H1 (cell line): ENCODE data around the gene FAM168B. TPM values are rescaled to one million over a fixed set of nuclear protein-coding genes. Genes with fewer than 3 reads are reported as not detected.

Source experiments
- CTCF ChIA-PET: fragments of 300-600 bp; sonication (Branson Sonifier 250); formaldehyde crosslinking; loops from one replicate; lab custom pipeline; 2021; ENCODE audit not compliant: partially characterized antibody; lab: Charles Lee
- POLR2A ChIA-PET: fragments of 300-600 bp; sonication (Branson Sonifier 250); formaldehyde crosslinking; loops from one replicate; lab custom pipeline; 2021; ENCODE audit warnings: inconsistent platforms; ENCODE audit not compliant: partially characterized antibody; lab: Charles Lee
- DNase-seq, 2 experiments: peaks; one replicate each; pipeline versions ENCODE4 v3.0.0 to v3.0.0-alpha.2; 2010 to 2022; ENCODE audit warnings: low spot score in 2 of 2, low read depth in 1 of 2, mixed read lengths in 1 of 2
- FAIRE-seq: peaks from 2 replicates; lab custom pipeline; 2011; peaks lifted over from hg19 to GRCh38; lab: Jason Lieb, UNC
- H2AFZ ChIP-seq: 2 replicates; pipeline ENCODE4 v1.8.1; 2012; ENCODE audit warnings: low read length, inconsistent platforms
- H2AK5ac ChIP-seq: 2 replicates; pipeline ENCODE4 v1.6.1; 2013; ENCODE audit warnings: low read depth, low read length
- H2BK120ac ChIP-seq: replicated peaks from 2 replicates; pipeline ENCODE3; 2013; ENCODE audit warnings: low read depth, low read length, inconsistent platforms
- H2BK12ac ChIP-seq: 2 replicates; pipeline ENCODE4 v1.6.1; 2013; ENCODE audit warnings: low read depth, low read length
- H2BK15ac ChIP-seq: 2 replicates; pipeline ENCODE4 v1.6.1; 2013; ENCODE audit warnings: low read length
- H2BK20ac ChIP-seq: 2 replicates; pipeline ENCODE4 v1.6.1; 2013; ENCODE audit warnings: low read length
- H2BK5ac ChIP-seq: 2 replicates; pipeline ENCODE4 v1.6.1; 2013; ENCODE audit warnings: low read depth, low read length
- H3K14ac ChIP-seq: 2 replicates; pipeline ENCODE4 v1.6.1; 2013; ENCODE audit warnings: inconsistent platforms; ENCODE audit not compliant: insufficient read length
- H3K18ac ChIP-seq: 2 replicates; pipeline ENCODE4 v1.6.1; 2013; ENCODE audit warnings: low read length; ENCODE audit errors: extremely low read depth
- H3K23ac ChIP-seq: 2 replicates; pipeline ENCODE4 v1.6.1; 2013; ENCODE audit warnings: inconsistent platforms; ENCODE audit not compliant: insufficient read length
- H3K23me2 ChIP-seq: 2 replicates; pipeline ENCODE4 v1.6.1; 2013; ENCODE audit warnings: low read depth, low read length
- H3K27ac ChIP-seq: 2 replicates; pipeline ENCODE4 v1.6.1; 2011; ENCODE audit warnings: low read depth, low read length, inconsistent platforms
- H3K27me3 ChIP-seq, 4 experiments: replicated peaks in 1 of 4; 1 replicate in 1 of 4; 2 replicates in 3 of 4; pipeline versions ENCODE4 v1.6.1 to v1.8.1; 2011 to 2013; ENCODE audit warnings: low read length in 3 of 4, mild to moderate bottlenecking in 3 of 4, inconsistent platforms in 2 of 4, mixed read lengths in 2 of 4, moderate library complexity in 1 of 4; ENCODE audit not compliant: control insufficient read depth in 3 of 4, insufficient read depth in 3 of 4; ENCODE audit errors: extremely low read depth in 1 of 4
- H3K36me3 ChIP-seq, 4 experiments: 2 replicates each; pipeline versions ENCODE4 v1.6.1 to v1.8.1; 2011 to 2013; ENCODE audit warnings: mild to moderate bottlenecking in 4 of 4, low read length in 3 of 4, moderate library complexity in 2 of 4, control low read depth in 1 of 4, inconsistent platforms in 1 of 4; ENCODE audit not compliant: insufficient read depth in 4 of 4, control insufficient read depth in 2 of 4
- H3K4ac ChIP-seq: replicated peaks from 2 replicates; pipeline ENCODE3; 2013; ENCODE audit warnings: low read length, low read depth, mixed read lengths, inconsistent platforms; ENCODE audit not compliant: insufficient read length
- H3K4me1 ChIP-seq, 4 experiments: replicated peaks in 1 of 4; 1 replicate in 1 of 4; 2 replicates in 3 of 4; pipeline versions ENCODE4 v1.6.1 to v1.8.1; 2011 to 2013; ENCODE audit warnings: low read length in 3 of 4, inconsistent platforms in 2 of 4, mixed read lengths in 1 of 4; ENCODE audit not compliant: insufficient read depth in 4 of 4, control insufficient read depth in 3 of 4
- H3K4me2 ChIP-seq, 2 experiments: 2 replicates each; pipeline versions ENCODE4 v1.6.1 to v1.8.1; 2011 to 2013; ENCODE audit warnings: low read depth in 2 of 2, low read length in 2 of 2, control low read depth in 1 of 2, inconsistent platforms in 1 of 2, mild to moderate bottlenecking in 1 of 2; ENCODE audit not compliant: insufficient read depth in 1 of 2
- H3K4me3 ChIP-seq, 4 experiments: fragments of 200-600, 300-600 bp in 1 of 4; sonication (generic), shearing (Covaris generic), sonication (Bioruptor Twin) in 1 of 4; 2 replicates each; pipeline versions ENCODE4 v1.5.1 to v1.8.1; 2011 to 2016; ENCODE audit warnings: low read length in 4 of 4, low read depth in 3 of 4, control low read depth in 2 of 4, inconsistent platforms in 2 of 4, mild to moderate bottlenecking in 2 of 4, mixed read lengths in 1 of 4, moderate library complexity in 1 of 4; ENCODE audit not compliant: insufficient read depth in 2 of 4; ENCODE audit errors: extremely low read depth in 1 of 4
- H3K56ac ChIP-seq: replicated peaks from 2 replicates; pipeline ENCODE3; 2013; ENCODE audit warnings: low read depth, mild to moderate bottlenecking, mixed read lengths, low read length, inconsistent platforms; ENCODE audit not compliant: insufficient read length
- H3K79me1 ChIP-seq: 2 replicates; pipeline ENCODE4 v1.6.1; 2013; ENCODE audit warnings: low read depth, low read length, control low read depth
- H3K79me2 ChIP-seq, 2 experiments: 2 replicates each; pipeline versions ENCODE4 v1.6.1 to v1.8.1; 2012 to 2013; ENCODE audit warnings: low read length in 2 of 2, mild to moderate bottlenecking in 2 of 2, inconsistent platforms in 1 of 2; ENCODE audit not compliant: insufficient read depth in 2 of 2, control insufficient read depth in 1 of 2
- H3K9ac ChIP-seq, 4 experiments: replicated peaks in 1 of 4; 1 replicate in 1 of 4; 2 replicates in 3 of 4; pipeline versions ENCODE4 v1.6.1 to v1.8.1; 2011 to 2013; ENCODE audit warnings: low read depth in 3 of 4, low read length in 3 of 4, control low read depth in 2 of 4, mild to moderate bottlenecking in 2 of 4, moderate library complexity in 2 of 4, inconsistent platforms in 1 of 4; ENCODE audit errors: extremely low read depth in 1 of 4
- H3K9me3 ChIP-seq, 2 experiments: 2 replicates each; pipeline versions ENCODE4 v1.6.1 to v1.8.1; 2012 to 2013; ENCODE audit warnings: mild to moderate bottlenecking in 2 of 2, moderate library complexity in 2 of 2, control low read depth in 1 of 2, inconsistent platforms in 1 of 2, low read depth in 1 of 2, low read length in 1 of 2, mixed read lengths in 1 of 2; ENCODE audit not compliant: insufficient read depth in 2 of 2
- H4K20me1 ChIP-seq, 2 experiments: replicated peaks in 1 of 2; 2 replicates each; pipeline versions ENCODE3 to v1.8.1; 2011 to 2013; ENCODE audit warnings: inconsistent platforms in 2 of 2, low read length in 2 of 2, mild to moderate bottlenecking in 1 of 2; ENCODE audit not compliant: insufficient read depth in 2 of 2, control insufficient read depth in 1 of 2
- H4K5ac ChIP-seq: 2 replicates; pipeline ENCODE4 v1.6.1; 2013; ENCODE audit warnings: low read length, low read depth, mixed read lengths, inconsistent platforms; ENCODE audit not compliant: insufficient read length
- H4K8ac ChIP-seq: 2 replicates; pipeline ENCODE4 v1.8.0; 2013; ENCODE audit warnings: mild to moderate bottlenecking, moderate library complexity, low read length, inconsistent platforms; ENCODE audit not compliant: insufficient read depth; ENCODE audit errors: extremely low read depth
- H4K91ac ChIP-seq: replicated peaks from 2 replicates; pipeline ENCODE3; 2013; ENCODE audit warnings: low read length, mixed read lengths, inconsistent platforms; ENCODE audit not compliant: insufficient read length
- CBX5 ChIP-seq: fragments of 300-800, 300-1000 bp; sonication (generic); IDR thresholded peaks from 2 replicates; pipeline ENCODE4 v1.7.1; 2016; ENCODE audit warnings: antibody characterized with exemption, low read length, low read depth
- EZH2 ChIP-seq: fragments of 200-600 bp; sonication (generic); IDR thresholded peaks from 2 replicates; pipeline ENCODE4 v1.7.1; 2012; ENCODE audit warnings: low read depth, mild to moderate bottlenecking, moderate library complexity, low read length, inconsistent platforms; ENCODE audit not compliant: severe bottlenecking
- WGBS, 2 experiments: shearing (Covaris generic) in 1 of 2; methylation state at CpG; one replicate each; pipeline versions ENCODE4 v1.1.6 to v1.1.7; 2013 to 2015; ENCODE audit warnings: low lambda C conversion rate in 2 of 2, mixed read lengths in 2 of 2, inconsistent platforms in 1 of 2, low coverage in 1 of 2, missing lambda C conversion rate in 1 of 2; ENCODE audit not compliant: insufficient replicate concordance in 2 of 2, insufficient coverage in 1 of 2, insufficient read length in 1 of 2; ENCODE audit errors: extremely low coverage in 1 of 2, missing lambda C conversion rate in 1 of 2; 5-methylcytosine and 5-hydroxymethylcytosine counted together
- polyA plus RNA-seq, 7 experiments: library from polyadenylated mRNA; depleted of rRNA in 3 of 7; stranded (reverse) in 5 of 7; unstranded in 2 of 7; fragments of >200 nt in 5 of 7; fragments of 200-250 nt in 2 of 7; gene quantifications; 1 replicate in 5 of 7; 2 replicates in 1 of 7; 4 replicates in 1 of 7; pipeline versions ENCODE4 v1.2.1 to v1.2.3, GENCODE V29; 2011 to 2013; ENCODE audit warnings: missing spikeins in 2 of 7, mixed read lengths in 2 of 7
- total RNA-seq: library from RNA; stranded (reverse); fragmentation: NEBNext Ultra II Directional; extraction: Animal tissue kit (Norgen Biotek cat#: 25700); gene quantifications from 2 replicates; pipeline ENCODE4 v1.2.1, GENCODE V29; 2021

The FAM168B gene
- total and polyA plus RNA-seq, 2 of the 8 experiments (the other 6 are each of a cell fraction or from before 2014, with no cell fraction given): 61.9 to 123 TPM

DNA sequence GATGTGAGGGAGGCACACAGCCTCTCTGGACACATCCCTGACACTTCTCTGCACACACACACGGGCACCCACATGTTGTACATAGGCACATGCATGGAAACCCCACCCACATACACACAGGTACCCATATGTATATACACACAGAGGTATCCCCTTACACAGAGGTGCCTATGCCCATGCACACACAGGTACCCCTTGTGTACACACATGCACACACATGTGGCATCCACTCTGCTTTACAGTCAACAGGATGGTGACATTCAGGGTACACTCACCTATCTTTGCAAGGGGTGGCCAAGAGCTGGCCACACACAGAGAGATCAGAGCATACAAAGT lies 59.5 kb downstream of the FAM168B start:
- Histone ChIP-seq H3K4ac (no peak overlapping the region), H3K36me3 (no peaks in the 10 kb centered on the region), H3K14ac (no peak overlapping the region), H4K20me1 (peaks cover 0 to 2% of the 10 kb centered on the region in 2 experiments), H3K27ac (no peak overlapping the region), H3K79me1 (no peaks in the 10 kb centered on the region), H4K8ac (no peak overlapping the region), H3K4me3 (no peak overlapping the region), H2AK5ac (no peak overlapping the region), H2BK15ac (no peak overlapping the region), H2BK120ac (no peak overlapping the region), H3K23ac (no peak overlapping the region), H2AFZ (no peak overlapping the region), H3K4me2 (peak overlapping the region in 1 of 2 experiments; percentile 73; a peak in 1 of 4 replicates), H4K5ac (no peak overlapping the region), H4K91ac (no peak overlapping the region), H2BK12ac (no peak overlapping the region), H3K27me3 (peaks cover 6 to 33% (median 26%) of the 10 kb centered on the region in 4 experiments; a peak in 6 of 7 replicates), H2BK20ac (no peak overlapping the region), H3K56ac (no peak overlapping the region), H3K18ac (no peak overlapping the region), H3K4me1 (peaks cover 0 to 7% (median 4%) of the 10 kb centered on the region in 4 experiments; a peak in 6 of 7 replicates), H3K9me3 (no peaks in the 10 kb centered on the region), H3K23me2 (peaks cover 10% of the 10 kb centered on the region; the same call in 1 of the 2 replicates), H3K9ac (no peak overlapping the region), H2BK5ac (no peak overlapping the region), H3K79me2 (no peaks in the 10 kb centered on the region)
- DNase-seq (no peak), FAIRE-seq (no peak)
- 93% methylated on average over 1 of the region's 1 CpG; no CpG with 5 or more reads in 1 of the 2 experiments for WGBS, 2 experiments
- CTCF ChIA-PET: no interaction called here
- TF ChIP-seq EZH2 (peak; percentile 8), CBX5 (no peak)
- POLR2A ChIA-PET: interaction anchor here (1.7 kb wide), 1 partner anchor 9 kb away, joined by 5 read pairs; no protein-coding TSS in a partner anchor
